ENCODE measurements around the gene ABCA2. TPM values are rescaled to one million over a fixed set of nuclear protein-coding genes. Genes with fewer than 3 reads are reported as not detected.

ABCA2 gene, protein sequence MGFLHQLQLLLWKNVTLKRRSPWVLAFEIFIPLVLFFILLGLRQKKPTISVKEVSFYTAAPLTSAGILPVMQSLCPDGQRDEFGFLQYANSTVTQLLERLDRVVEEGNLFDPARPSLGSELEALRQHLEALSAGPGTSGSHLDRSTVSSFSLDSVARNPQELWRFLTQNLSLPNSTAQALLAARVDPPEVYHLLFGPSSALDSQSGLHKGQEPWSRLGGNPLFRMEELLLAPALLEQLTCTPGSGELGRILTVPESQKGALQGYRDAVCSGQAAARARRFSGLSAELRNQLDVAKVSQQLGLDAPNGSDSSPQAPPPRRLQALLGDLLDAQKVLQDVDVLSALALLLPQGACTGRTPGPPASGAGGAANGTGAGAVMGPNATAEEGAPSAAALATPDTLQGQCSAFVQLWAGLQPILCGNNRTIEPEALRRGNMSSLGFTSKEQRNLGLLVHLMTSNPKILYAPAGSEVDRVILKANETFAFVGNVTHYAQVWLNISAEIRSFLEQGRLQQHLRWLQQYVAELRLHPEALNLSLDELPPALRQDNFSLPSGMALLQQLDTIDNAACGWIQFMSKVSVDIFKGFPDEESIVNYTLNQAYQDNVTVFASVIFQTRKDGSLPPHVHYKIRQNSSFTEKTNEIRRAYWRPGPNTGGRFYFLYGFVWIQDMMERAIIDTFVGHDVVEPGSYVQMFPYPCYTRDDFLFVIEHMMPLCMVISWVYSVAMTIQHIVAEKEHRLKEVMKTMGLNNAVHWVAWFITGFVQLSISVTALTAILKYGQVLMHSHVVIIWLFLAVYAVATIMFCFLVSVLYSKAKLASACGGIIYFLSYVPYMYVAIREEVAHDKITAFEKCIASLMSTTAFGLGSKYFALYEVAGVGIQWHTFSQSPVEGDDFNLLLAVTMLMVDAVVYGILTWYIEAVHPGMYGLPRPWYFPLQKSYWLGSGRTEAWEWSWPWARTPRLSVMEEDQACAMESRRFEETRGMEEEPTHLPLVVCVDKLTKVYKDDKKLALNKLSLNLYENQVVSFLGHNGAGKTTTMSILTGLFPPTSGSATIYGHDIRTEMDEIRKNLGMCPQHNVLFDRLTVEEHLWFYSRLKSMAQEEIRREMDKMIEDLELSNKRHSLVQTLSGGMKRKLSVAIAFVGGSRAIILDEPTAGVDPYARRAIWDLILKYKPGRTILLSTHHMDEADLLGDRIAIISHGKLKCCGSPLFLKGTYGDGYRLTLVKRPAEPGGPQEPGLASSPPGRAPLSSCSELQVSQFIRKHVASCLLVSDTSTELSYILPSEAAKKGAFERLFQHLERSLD (N-terminal part only)
- total RNA-seq = 100 to 1,000 TPM; 136 to 291 (median 196) TPM

DNA sequence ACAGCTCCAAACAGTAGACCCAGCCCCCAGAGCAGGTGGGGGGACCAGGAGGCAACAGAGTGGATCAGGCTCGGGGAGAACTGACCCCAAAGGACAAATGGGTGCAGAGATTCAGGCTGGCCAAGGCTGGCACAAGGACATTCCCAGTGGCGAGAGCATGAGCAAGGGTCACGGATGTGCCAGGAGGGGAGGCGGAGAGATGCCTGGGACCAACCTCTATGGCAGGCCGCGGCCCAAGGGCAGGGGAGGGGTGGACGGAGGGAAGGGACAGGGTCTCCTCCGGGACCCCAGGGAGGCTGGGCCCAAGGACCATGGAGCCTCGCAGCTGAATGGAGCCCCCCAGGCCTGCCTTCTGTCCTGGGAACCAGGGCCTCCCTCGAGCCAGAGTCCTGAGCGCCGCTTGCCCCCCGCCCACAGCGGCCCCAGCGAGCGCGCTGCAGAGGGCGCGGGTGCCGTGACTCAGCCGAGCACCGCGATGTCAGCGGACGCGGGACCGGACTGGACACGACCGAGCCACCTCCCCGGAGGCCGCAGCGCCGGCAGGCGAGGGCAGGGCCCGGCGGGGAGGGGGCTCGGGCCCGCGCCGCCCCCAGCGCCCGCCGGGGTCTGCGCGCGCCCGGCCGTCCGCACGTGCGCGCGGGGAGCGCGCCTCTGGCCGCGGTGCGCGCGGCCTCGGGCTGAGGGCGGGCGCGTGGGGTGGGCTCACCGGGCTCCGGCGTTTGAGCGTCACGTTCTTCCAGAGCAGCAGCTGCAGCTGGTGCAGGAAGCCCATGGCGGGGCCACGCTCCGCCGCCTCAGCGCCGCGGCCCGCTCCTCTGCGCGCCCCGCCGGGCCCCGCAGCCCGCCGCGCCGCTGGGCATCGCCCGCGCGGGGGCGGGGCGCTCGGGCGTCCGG lies at the start of gene ABCA2:
Gene ABCA2 (minus strand): TSS at position 869 of the 894 bp plus-strand sequence. CDS start 97 bp downstream, at position 772.
- Histone ChIP-seq H3K4me1 (peaks cover 0 to 80% (median 66%) of the 10 kb centered on the region in 4 donors), H3K27ac (peak within 1 kb of the TSS; percentile 78 to 97 (median 86)), H3K4me3 (peak within 1 kb of the TSS; percentile 63 to 74 (median 66)), H3K27me3 (no peaks in the 10 kb centered on the region), H3K36me3 (peaks cover 0 to 2% (median 0%) of the 10 kb centered on the region in 3 donors), H3K9me3 (no peaks in the 10 kb centered on the region)
- TF ChIP-seq, protein P1, sequence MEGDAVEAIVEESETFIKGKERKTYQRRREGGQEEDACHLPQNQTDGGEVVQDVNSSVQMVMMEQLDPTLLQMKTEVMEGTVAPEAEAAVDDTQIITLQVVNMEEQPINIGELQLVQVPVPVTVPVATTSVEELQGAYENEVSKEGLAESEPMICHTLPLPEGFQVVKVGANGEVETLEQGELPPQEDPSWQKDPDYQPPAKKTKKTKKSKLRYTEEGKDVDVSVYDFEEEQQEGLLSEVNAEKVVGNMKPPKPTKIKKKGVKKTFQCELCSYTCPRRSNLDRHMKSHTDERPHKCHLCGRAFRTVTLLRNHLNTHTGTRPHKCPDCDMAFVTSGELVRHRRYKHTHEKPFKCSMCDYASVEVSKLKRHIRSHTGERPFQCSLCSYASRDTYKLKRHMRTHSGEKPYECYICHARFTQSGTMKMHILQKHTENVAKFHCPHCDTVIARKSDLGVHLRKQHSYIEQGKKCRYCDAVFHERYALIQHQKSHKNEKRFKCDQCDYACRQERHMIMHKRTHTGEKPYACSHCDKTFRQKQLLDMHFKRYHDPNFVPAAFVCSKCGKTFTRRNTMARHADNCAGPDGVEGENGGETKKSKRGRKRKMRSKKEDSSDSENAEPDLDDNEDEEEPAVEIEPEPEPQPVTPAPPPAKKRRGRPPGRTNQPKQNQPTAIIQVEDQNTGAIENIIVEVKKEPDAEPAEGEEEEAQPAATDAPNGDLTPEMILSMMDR (IDR thresholded peaks at IDR 0.05) = no peak
- TF ChIP-seq POLR2A (IDR thresholded peaks at IDR 0.05) (no peak), EP300 (IDR thresholded peaks at IDR 0.05) (no peak)
- WGBS, 2 donors = 5 to 12% methylated on average over 9 to 28 of the region's 95 CpGs
- no peak for DNase-seq (ENCODE audit: low spot score in 2 of 2)

DNA sequence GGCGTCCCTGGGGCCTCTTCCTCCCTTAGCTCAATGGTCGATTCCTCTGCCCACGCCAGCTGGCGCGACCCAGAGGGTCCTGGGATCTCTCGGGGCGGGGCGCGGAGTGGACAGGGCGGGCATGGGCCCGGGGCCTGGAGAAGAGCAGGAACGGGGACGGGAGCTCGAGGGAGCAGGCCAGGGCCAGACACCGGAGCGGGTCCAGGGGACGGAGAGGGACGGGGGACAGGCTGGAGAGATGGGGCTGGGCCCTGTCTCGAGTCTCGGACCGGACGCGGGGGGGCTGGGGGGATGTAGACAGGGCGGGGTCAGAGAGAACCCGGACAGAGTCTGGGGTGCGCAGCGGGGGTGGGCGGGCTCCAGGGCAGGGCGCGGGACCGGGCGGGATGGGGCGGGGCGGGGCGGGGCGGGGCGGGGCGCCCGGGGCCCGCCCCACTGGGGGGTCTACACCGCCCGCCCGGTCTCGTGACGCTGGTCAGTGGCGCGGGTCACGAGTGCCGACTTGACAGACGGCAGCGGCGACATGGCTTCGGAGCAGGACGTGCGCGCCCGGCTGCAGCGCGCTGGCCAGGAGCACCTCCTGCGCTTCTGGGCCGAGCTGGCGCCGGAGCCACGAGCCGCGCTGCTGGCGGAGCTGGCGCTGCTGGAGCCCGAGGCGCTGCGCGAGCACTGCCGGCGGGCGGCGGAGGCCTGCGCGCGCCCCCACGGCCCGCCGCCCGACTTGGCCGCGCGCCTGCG lies 49.1 kb upstream of the ABCA2 start, which contains the start of gene UAP1L1:
Gene UAP1L1 (plus strand): TSS at position 508 of the 738 bp plus-strand sequence. CDS start 16 bp downstream, at position 524.
- WGBS, 2 donors = 0 to 1% methylated on average over 31 to 32 of the region's 87 CpGs
- Histone ChIP-seq H3K4me1 (peaks cover 0 to 28% (median 13%) of the 10 kb centered on the region in 4 donors), H3K4me3 (peak within 1 kb of the TSS; percentile 43 to 82 (median 56)), H3K27me3 (peaks cover 0 to 4% of the 10 kb centered on the region in 2 donors), H3K27ac (peak within 1 kb of the TSS; percentile 37 to 89 (median 82)), H3K9me3 (no peaks in the 10 kb centered on the region), H3K36me3 (peaks cover 0 to 39% (median 21%) of the 10 kb centered on the region in 3 donors)
- DNase-seq (ENCODE audit: low spot score in 2 of 2) = peak; percentile 65 to 77
- TF ChIP-seq, protein P1 (IDR thresholded peaks at IDR 0.05) = no peak
- TF ChIP-seq POLR2A (IDR thresholded peaks at IDR 0.05) (peak; percentile 73 to 75), EP300 (IDR thresholded peaks at IDR 0.05) (peak in 1 of 2 donors; percentile 75)

DNA sequence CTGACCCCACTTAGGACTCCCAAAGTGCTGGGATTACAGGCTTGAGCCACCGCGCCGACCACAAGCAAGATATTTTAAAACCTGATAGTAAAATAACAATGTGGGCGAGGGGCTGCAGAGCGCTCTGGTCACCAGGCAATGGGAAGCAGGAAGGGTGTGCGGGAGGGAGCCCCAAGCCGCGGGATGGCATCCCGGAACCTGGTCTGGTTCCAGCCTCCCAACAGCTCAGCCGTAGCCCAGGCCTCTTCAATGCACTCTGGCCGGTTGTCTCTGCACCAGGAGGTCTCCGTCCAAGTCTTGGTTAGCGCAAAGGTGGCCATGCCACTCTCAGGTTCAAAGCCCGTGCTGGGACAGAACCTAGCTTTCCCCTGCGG lies 48.6 kb upstream of the ABCA2 start:
- no peaks in the 10 kb centered on the region for H3K9me3 ChIP-seq
- H3K27ac ChIP-seq = peak overlapping the region; percentile 37 to 89 (median 82)
- DNase-seq (ENCODE audit: low spot score in 2 of 2) = no peak
- WGBS, 2 donors = 58 to 82% methylated on average over 6 to 13 of the region's 15 CpGs
- peaks cover 0 to 4% of the 10 kb centered on the region in 2 donors for H3K27me3 ChIP-seq
- H3K4me1 ChIP-seq = peaks cover 0 to 33% (median 13%) of the 10 kb centered on the region in 4 donors
- peaks cover 0 to 34% (median 21%) of the 10 kb centered on the region in 3 donors for H3K36me3 ChIP-seq
- peak overlapping the region; percentile 23 to 82 (median 54) for H3K4me3 ChIP-seq
- TF ChIP-seq POLR2A (IDR thresholded peaks at IDR 0.05) (no peak), EP300 (IDR thresholded peaks at IDR 0.05) (no peak)
- TF ChIP-seq, protein P1 (IDR thresholded peaks at IDR 0.05) = no peak
